Astrocyte (in vitro differentiated cells and primary cell): ENCODE results near the gene FGGY.

ENCODE experiments used
- EZH2 ChIP-seq: IDR thresholded peaks from 2 replicates; pipeline ENCODE4 v1.6.1; 2012; ENCODE audit warnings: mild to moderate bottlenecking, low read length, inconsistent platforms; ENCODE audit not compliant: insufficient read depth
- TF ChIP-seq, protein P1 (sequence below): IDR thresholded peaks from 2 replicates; pipeline ENCODE4 v1.5.1; 2011; ENCODE audit warnings: low read depth, mild to moderate bottlenecking, inconsistent platforms, low read length, moderate library complexity; ENCODE audit not compliant: insufficient read depth

- TF ChIP-seq, protein P1, sequence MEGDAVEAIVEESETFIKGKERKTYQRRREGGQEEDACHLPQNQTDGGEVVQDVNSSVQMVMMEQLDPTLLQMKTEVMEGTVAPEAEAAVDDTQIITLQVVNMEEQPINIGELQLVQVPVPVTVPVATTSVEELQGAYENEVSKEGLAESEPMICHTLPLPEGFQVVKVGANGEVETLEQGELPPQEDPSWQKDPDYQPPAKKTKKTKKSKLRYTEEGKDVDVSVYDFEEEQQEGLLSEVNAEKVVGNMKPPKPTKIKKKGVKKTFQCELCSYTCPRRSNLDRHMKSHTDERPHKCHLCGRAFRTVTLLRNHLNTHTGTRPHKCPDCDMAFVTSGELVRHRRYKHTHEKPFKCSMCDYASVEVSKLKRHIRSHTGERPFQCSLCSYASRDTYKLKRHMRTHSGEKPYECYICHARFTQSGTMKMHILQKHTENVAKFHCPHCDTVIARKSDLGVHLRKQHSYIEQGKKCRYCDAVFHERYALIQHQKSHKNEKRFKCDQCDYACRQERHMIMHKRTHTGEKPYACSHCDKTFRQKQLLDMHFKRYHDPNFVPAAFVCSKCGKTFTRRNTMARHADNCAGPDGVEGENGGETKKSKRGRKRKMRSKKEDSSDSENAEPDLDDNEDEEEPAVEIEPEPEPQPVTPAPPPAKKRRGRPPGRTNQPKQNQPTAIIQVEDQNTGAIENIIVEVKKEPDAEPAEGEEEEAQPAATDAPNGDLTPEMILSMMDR = no peak
- no peak for TF ChIP-seq EZH2
These were observed 393.5 kb downstream of the FGGY start for GRCh38 chr1:59690171-59690930.
